Activated CD8-positive, alpha-beta memory T cell treated with anti-CD3 and anti-CD28 coated beads, Interleukin-2, amount 50 U/mL, for 1 hour (primary cell): ENCODE measurements around the gene KNDC1.
"Not testable (repeated sequence)": the region's sequence is repeated elsewhere in the genome, so short reads cannot be mapped to it uniquely, and the experiment has no call there.

ENCODE experiments used
- DNase-seq: peaks from one replicate; pipeline ENCODE4 v3.0.0-alpha.2; 2020; ENCODE audit errors: extremely low read depth

The KNDC1 gene

GRCh38 chr10:133124357-133125211 is 35.4 kb upstream of the KNDC1 start:
- DNase-seq, result no peak

DNA sequence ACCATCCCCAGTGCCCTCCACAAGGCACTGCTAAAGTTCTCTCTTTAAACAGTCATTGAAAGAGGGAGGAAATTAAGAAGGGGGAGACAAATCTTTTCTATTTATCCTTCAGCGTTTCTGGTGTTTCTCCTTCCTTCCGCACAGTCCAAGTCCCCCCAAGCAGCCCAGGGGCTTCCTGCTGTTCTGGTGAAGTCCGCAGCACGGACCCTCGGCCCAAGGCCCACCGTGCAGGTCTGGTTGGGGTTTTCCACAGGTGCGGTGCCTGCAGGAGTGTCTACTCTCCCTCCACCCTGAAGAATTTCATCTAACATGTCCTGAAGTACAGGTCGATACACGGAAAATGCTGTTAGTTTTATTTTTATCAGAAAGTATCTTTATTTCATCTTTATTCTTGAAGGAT is 34.1 kb upstream of the KNDC1 start:
- no peak for DNase-seq

- DNase-seq, result no peak
Observed at GRCh38 chr10:133126431-133127290, 33.4 kb upstream of the KNDC1 start.

GRCh38 chr10:133127291-133128125 is 32.5 kb upstream of the KNDC1 start:
- no peak for DNase-seq

DNA sequence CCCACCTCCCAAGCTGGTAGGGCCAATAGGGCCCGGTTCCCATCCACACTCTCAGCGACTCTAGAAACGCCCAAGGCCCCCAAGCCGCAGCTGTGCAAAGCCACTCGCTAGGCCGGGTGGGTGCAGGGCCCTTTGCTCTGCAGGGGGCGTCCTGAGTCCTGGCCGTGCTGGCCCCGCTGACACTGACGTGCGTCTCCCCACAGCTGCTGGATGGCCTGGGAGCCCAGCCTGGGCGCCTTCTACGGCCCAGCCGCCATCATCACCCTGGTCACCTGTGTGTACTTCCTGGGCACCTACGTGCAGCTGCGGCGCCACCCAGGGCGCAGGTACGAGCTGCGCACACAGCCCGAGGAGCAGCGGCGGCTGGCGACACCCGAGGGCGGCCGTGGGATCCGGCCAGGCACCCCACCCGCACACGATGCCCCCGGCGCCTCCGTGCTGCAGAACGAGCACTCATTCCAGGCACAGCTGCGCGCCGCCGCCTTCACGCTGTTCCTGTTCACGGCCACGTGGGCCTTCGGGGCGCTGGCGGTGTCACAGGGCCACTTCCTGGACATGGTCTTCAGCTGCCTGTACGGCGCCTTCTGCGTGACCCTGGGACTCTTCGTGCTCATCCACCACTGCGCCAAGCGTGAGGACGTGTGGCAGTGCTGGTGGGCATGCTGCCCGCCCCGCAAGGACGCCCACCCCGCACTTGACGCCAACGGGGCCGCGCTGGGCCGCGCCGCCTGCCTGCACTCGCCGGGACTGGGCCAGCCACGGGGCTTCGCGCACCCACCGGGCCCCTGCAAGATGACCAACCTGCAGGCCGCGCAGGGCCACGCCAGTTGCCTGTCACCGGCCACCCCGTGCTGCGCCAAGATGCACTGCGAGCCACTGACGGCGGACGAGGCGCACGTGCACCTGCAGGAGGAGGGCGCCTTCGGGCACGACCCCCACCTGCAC is 31.6 kb upstream of the KNDC1 start:
- no peak for DNase-seq

GRCh38 chr10:133129071-133129858 is 30.8 kb upstream of the KNDC1 start:
- DNase-seq, result no peak

GRCh38 chr10:133129859-133130495 is 30.0 kb upstream of the KNDC1 start:
- DNase-seq, result no peak

DNA sequence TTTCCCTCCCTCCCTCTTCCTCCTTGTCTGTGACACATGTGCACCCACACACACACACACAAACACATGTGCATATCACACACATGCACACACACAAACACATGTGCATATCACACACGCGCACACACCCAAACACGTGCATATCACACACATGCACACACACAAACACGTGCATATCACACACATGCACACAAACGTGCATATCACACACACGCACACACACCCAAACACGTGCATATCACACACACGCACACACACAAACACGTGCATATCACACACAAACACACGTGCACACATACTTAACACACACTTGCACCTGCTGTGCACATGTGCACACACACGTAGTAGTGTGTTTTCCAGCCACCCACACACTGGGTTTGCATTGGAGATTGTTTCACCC is 29.4 kb upstream of the KNDC1 start:
- no peak for DNase-seq

- DNase-seq, result no peak
Observed at GRCh38 chr10:133131053-133131452, 29.0 kb upstream of the KNDC1 start.

GRCh38 chr10:133131734-133132472 is 28.1 kb upstream of the KNDC1 start:
- no peak for DNase-seq

GRCh38 chr10:133132473-133133291 is 27.3 kb upstream of the KNDC1 start:
- no peak for DNase-seq

DNA sequence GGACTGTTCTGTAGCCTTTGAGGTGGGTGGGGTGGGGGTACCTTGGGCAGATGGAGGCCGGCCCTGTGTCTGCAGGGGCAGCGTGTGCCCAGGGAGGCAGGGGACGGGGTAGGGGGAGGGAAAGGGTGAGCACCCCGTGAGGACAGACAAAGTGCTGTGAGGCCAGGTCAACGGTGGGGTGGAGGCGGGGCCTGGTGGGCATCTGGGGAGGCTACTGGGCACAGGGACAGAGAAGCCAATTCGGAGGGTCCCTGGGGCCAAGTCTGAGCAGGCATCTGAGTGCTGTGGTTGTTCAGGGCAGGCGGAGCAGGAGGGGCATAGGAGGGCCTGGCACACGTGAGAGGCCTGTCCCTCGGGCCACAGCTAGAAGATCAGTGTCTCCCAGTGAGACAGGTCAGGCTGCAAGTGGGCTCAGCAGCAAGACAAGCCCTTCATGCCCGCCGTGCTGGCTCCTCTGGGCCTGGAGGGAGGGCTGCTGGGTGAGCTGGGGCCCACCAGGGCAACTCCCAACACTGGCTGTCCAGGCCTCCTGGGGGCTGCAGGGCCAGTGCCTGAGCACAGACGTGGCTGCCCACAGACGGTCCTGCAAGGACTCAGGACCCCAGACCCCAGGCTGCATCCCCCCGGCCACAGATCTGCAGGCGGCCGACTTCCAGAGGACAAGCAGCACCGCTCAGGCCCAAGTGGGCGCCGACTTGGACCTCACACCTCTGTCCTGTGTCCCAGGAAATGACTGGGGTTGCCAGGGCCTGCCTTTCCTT is 26.4 kb upstream of the KNDC1 start:
- no peak for DNase-seq

DNA sequence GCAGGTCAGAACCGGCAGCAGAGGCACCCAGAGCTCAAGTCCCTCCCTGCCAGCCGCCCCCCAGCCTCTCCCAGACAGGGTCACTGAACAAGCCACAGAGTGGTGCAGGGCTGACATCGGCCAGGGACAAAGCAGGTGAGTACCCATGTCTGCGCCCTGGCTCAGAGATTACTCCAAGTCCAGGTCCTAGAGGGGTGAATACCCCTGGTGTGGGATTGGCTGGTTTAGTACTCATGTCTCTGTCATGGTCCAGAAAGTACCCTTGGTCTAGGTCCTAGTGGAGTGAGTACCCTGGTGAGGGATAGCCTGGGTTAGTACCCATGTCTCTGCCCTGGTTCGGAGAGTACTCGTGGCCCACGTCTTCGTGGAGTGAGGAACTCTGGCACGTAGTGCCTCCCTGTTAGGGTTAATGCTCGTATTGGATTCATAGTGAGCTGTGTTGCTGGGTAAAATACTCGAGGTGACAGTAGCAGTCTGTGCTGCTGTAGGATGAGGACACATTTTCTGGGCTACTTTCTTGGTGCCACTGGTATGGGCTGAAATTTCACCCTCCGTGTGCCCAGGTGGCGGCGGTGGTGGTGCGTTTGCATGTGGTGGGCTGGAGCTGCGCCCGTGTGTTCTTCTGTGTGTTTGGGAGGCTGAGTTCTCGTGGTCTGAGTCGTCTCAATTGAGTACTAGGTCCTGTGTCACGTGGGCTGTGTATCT is 25.5 kb upstream of the KNDC1 start:
- no peak for DNase-seq

DNA sequence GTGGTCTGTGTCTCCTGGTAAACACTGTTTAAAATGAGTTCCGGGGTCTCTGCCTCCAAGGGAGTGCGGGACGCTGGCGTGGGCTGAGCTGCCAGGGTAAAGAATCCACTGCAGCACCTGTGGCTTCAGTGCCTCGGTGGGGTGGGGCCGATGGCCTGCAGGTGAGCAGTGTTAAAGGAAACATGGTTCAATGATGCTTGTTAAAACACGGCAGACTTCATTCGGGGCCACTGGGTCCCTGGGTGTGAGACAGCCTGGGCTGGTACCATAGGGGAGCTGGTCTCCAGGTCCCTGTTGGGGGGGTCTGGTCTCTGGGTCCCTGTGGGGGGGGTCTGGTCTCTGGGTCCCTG is 24.9 kb upstream of the KNDC1 start:
- DNase-seq, result no peak

- not testable (repeated sequence) for DNase-seq
Observed at GRCh38 chr10:133137486-133138145, 22.4 kb upstream of the KNDC1 start.

DNA sequence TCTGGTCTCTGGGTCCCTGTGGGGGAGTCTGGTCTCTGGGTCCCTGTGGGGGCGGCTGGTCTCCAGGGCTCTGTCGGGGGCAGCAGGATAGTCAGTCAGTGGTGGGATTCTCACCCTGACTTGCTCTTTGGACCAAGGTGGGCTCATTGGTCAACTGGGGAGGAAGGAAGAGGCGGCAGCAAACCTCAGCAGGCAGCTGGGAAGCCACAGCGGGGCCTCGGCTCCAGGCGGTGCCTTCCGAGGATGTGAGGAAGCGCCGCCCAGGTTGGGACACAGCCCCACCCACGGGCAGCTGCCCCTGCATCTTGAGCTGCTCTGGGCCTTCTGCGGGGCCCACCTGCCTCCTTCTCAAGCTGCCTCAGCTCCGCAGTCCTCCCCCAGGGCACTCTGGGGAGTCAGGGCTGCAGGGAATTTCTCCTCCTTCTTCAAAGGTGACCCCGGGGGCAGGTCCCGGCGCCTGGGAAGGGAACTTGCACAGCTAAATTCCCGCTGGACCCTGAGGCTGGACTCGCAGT is 20.4 kb upstream of the KNDC1 start:
- no peak for DNase-seq
